COR-L47 (cell line): ENCODE results near the gene MPHOSPH6.
"Not testable (repeated sequence)": the region's sequence is repeated elsewhere in the genome, so short reads cannot be mapped to it uniquely, and the experiment has no call there.

Source experiments
- DNase-seq: peaks from one replicate; lab custom pipeline; 2025; lab: John Stamatoyannopoulos, UW

The MPHOSPH6 gene

GRCh38 chr16:82175627-82176026 is 5.6 kb upstream of the MPHOSPH6 start:
- no peak for DNase-seq

- no peak for DNase-seq
Observed at GRCh38 chr16:82167670-82168069, 2.4 kb downstream of the MPHOSPH6 start.

- DNase-seq = no peak
Observed at GRCh38 chr16:82160226-82160625, 9.8 kb downstream of the MPHOSPH6 start.

GRCh38 chr16:82157836-82158235 is 12.2 kb downstream of the MPHOSPH6 start:
- no peak for DNase-seq

GRCh38 chr16:82157534-82157812 is 12.6 kb downstream of the MPHOSPH6 start:
- no peak for DNase-seq

- no peak for DNase-seq
Observed at GRCh38 chr16:82156761-82157533, 13.1 kb downstream of the MPHOSPH6 start.

DNA sequence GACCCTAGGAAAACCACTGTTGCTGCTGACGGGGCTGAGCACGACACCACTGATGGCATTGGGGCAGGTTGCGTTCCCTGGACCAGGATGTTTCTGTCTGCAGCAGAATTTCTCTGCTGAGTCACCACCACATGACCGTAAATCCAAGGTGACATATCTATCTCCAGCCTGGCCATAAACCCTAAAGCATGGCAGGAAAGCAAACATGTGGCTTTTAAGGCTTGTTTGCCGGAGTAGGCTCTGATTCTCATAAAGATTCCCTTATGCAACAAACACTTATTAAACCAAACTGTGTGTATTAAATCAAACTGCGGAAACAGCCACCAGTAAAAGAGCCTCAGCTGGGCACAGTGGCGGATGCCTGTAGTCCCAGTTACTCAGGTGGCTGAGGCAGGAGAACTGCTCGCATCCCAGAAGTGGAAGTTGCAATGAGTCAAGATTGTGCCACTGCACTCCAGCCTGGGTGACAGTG is 17.3 kb downstream of the MPHOSPH6 start:
- no peak for DNase-seq

GRCh38 chr16:82152196-82152595 is 17.8 kb downstream of the MPHOSPH6 start:
- no peak for DNase-seq

- no peak for DNase-seq
Observed at GRCh38 chr16:82150549-82150948, 19.5 kb downstream of the MPHOSPH6 start.

DNA sequence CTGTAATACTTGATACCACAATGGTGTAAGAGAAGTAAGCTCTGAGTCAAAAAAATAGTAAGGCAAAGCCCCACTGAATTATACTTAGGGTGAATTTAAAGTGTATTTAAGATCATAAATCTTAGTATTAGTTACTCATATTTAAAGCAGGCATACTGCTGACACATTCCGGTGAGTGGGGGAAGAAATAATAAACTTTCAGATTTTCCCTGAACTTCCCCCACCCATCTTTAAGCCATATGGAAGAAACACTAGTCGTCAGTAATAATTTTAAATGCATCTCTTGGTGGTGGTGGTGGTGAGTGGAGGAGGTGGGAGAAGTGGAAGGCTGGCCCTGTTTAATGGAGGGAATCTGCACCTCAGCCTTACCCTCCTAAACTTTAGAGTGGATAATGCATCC is 20.5 kb downstream of the MPHOSPH6 start:
- DNase-seq = no peak

DNA sequence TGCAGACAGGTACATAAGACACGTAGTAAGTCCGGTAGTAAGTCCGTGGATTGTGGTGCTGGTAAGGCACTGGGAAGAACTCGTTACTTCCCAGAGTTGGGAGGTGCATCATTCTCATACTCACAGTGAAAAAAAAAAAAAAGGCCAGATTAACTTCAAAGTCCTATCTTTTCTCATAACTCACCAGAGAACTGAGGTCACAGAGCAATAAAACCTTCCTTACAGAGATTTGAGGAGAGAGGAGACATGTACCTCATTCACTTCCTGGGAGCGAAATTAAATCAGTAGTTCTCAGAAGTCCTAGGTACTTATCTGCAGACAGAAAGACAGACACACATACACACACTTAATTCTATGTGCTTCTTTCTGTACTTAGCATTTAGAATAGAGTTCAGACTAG is 22.5 kb downstream of the MPHOSPH6 start:
- no peak for DNase-seq

DNA sequence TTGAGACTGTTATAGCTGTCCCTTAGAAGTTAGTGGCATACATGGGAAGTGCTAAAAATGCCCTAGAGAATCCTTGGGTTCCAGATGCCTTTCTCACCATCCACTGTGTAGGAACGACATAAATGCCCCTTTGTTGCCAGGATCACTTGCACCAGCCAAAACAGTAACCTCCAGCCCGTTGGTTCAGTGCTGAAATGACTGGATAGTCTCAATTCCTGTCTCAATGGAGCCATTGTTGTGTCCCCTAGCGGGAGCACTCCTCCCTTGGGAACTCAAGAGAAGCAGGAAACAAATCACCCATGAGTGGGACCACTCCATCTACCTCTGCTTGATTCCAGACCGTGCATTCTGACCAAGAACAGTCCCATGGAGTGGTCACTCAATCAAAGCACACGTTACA is 23.1 kb downstream of the MPHOSPH6 start:
- no peak for DNase-seq

- DNase-seq = no peak
Observed at GRCh38 chr16:82146556-82146955, 23.5 kb downstream of the MPHOSPH6 start.

DNA sequence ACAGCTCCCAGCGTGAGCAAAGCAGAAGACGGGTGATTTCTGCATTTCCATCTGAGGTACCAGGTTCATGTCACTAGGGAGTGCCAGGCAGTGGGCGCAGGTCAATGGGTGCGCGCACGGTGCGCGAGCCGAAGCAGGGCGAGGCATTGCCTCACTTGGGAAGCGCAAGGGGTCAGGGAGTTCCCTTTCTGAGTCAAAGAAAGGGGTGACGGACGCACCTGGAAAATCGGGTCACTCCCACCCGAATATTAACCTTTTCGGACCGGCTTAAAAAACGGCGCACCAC is 30.8 kb downstream of the MPHOSPH6 start:
- DNase-seq = not testable (repeated sequence)

- no peak for DNase-seq
Observed at GRCh38 chr16:82138478-82139285, 31.3 kb downstream of the MPHOSPH6 start.

- no peak for DNase-seq
Observed at GRCh38 chr16:82137822-82138167, 32.2 kb downstream of the MPHOSPH6 start.

GRCh38 chr16:82136956-82137821 is 32.8 kb downstream of the MPHOSPH6 start:
- DNase-seq = no peak

DNA sequence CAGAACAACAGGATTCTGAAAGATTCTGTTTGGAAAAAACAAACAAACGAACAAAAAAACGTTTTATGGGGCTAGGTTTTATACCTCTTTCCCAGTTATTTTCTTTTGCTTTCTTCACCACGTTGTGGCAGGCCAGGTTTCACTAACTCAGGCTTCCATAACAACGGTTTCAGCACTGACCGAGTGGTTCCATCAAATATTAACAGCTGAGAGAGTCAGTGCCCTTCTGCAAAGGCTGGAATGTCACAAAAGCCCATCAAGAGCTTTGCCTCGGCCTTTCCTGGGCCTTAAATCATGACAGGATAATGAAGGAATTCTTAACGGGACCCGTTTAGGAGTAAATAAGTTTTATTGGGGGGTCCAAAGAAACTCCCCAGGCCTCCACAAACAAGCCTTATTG is 34.2 kb downstream of the MPHOSPH6 start:
- no peak for DNase-seq

DNA sequence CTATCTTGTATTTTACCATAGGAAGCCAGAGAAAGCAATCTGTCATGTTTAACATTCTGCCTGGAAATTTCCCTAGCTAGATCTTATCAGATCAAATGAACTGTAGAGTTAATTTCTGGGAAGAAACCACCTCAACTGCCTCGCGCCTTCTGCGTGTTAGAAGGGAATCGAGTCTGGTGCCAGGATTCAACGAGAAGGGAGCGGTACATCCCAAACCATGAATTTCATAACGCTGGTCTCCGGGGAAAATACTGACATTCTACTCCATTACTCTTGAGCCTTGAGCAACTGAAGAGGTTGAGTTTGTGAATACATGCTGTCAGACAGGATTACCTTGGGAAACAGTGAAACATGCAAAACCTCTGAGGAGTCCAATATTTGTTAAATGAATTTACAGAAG is 35.2 kb downstream of the MPHOSPH6 start:
- DNase-seq = no peak

- no peak for DNase-seq
Observed at GRCh38 chr16:82133798-82134197, 36.2 kb downstream of the MPHOSPH6 start.

GRCh38 chr16:82129881-82130280 is 40.1 kb downstream of the MPHOSPH6 start:
- DNase-seq = no peak

DNA sequence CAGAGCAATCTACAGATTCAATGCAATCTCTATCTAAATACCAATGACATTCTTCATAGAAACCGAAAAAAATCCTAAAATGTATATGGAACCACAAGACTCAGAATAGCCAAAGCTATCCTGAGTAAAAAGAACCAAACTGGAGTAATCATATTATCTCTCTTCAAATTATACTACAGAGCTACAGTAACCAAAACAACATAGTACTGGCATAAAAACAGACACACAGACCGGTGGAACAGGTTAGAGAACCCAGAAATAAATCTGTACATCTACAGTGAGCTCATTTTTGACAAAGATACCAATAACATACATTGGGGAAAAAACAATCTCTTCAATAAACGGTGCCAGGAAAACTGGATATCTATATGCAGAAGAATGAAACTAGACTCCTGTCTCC is 45.4 kb downstream of the MPHOSPH6 start:
- no peak for DNase-seq

DNA sequence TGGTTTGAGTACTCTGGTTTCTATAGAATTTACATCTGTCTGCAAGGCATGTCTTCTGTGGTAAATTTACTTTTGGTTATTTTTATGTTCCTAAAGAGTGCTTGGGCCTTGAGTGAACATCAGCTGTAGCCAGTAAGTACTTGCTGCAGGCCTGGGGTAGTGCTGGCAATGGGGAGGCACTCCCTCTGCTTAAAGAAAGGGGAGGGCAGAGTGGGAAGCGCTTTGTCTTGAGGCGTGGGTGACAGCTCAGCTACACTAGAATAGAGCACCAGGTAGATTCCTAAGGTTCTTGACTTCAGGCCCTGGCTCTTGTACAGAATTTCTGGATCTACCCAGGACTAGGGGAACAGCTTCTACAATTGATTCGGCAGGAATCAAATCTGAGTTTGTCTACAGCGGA is 50.6 kb downstream of the MPHOSPH6 start:
- no peak for DNase-seq
